ENCODE measurements around the gene C10orf90.

The C10orf90 gene

DNA sequence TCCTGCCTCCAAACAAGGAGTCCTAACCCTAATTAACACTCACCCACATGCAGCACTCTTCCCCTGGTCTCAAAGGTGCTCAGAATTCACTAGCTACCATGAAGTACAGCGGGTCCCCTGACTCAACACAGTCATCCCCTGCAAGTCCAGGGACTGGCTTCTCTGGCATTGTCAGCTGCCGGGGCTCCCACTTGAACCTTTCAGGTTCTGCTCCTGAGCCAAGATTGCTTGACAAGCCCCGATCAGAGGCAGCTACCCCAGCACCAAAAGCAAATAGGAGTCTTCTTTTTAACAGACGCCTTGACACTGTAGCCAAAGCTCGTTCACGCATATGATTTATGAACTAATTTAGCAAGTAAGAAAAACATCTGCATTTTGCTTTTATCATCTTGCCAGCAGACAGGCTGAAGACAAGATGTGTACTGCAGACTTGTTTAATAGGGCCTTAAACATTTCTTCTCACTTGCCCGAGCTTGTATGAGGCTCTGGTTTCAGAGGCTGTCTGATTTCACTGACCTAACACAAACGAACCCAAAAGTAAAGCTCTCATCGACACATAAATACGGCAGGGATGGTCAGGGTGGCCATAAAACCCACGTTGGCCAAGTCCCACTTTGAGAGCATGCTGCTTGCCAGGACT is 214.6 kb downstream of the C10orf90 start:
- no peak for DNase-seq

DNA sequence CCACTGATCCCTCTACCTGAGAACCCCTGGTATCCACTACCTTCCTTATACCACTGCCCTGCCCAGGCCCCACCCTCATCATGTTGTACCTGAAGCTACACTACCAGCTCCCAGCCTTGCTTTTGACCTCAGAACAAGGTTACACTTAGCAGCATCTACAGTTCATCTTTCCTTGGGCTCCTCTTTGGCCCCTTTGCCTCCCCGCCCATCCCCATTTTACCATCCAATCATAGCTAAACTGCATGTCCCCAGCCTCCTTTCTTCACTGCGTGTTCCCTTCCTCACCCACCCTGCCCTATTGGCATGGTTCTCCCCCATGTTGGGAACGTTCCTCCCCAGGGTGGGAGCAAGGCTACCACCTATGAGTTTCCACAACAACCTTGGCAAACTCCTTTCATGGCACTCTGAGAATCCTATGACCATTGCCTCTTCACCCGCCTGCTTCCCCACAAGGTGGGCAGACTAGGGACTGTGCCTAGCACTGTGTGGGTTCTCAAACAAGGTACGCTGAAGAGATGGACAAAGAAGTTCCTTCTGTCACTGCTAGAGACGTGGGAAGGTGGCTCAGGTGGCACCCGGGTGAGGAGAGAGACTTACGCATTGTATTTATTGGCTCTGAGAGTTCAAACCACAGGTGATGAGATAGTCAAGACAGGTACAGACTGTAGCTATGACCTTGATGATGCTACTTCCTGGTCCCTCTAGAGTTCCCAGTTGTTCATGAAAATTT is 215.3 kb downstream of the C10orf90 start:
- DNase-seq: no peak

DNA sequence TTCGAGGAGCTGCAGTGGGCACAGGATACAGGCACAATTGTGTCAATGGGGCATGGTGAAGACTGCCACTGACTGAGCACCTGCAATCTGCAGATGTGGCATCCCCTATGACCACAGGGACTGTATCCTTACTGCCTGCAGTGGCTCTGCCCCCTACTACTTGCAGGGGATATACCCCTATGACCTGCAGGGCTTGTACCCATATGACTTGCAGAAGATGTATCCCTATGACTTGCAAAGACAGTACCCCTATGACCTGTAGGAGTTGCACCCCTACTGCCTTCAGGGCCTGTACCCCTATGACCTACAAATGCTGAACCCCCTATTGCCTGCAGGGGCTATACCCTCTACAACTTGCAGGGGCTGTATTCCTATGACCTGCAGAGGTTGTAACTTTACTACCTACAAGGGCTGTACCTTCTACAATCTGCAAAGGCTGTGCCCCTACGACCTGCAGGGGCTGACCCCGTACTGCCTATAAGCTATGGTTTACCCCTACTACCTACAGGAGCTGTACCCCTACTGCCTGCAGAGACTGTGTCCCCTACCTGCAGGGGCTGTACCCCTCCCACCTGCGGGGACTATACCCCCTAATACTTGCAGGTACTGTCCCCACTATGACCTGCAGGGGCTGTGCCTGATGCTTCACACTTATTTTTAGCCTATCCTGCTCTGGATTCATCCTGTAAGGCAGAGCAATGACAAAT is 216.3 kb downstream of the C10orf90 start:
- DNase-seq: no peak

DNA sequence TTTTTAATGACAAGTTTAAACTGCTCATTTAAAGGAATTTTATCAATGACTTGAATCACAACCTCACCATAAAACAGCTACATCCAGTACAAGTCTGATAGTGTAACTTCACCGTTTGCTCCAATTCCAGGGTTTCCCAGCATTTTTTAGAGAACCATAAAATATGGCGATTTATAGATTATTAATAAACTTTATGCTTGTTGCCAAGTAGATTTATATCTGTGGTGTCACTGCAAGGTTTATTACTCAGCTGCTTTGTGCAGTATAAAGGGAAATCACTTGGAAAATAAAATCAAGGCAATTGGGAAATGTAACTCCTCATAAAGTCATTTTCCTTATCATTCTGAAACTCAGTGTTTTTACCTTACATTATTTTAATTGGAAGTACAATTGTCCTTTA is 218.2 kb downstream of the C10orf90 start:
- DNase-seq: no peak

DNA sequence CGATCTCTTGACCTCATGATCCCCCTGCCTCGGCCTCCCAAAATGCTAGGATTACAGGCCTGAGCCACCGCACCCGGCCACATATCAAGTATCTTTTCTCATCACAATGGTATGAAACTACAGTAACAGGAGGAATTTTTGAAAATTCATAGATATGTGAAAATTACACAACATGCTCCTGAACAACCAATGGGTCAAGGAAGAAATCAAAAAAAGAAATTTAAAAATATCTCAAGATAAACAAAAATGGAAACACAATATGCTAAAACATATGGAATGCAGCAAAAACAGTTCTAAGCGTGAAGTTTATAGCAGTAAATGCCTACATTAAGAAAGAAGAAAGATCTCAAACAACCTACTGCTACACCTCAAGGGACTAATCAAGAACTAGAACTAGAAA is 222.4 kb downstream of the C10orf90 start:
- no peak for DNase-seq

DNA sequence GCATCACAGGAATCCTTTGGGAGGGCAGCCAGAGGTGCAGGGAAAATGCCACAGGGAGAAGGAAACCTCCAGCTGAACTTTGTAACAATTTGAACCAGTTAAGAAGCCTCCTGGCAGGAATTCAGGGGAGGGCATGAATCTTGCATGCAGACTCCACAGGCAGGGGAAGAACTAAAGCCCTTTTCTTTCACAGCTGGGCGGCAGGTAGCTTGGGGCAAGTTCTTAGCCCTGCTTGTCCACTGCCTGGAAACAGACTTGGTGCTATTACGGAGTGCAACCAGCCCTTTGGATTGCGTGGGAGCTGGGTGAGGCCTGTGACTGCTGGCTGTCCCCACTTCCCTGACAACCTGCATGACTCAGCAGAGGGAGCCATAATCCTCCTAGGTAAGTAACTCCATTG is 230.6 kb downstream of the C10orf90 start:
- no peak for DNase-seq

DNA sequence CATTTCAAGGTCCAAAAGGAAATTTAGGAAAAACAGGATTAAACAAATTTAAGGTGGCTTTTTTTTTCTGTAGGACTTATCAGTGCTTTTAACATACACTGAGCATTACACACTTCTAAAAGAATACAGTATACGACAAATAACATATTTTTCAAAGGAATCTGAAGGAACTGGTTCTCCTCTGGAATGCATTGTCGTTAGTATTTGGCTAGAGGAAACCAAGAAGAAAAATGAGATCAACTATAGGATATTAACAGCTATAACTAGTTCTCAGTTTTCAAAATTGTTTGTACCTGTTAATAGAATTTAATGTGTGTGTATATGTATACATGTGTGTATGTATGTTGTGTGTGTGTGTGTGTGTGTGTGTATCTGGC is 232.1 kb downstream of the C10orf90 start:
- no peak for DNase-seq

DNA sequence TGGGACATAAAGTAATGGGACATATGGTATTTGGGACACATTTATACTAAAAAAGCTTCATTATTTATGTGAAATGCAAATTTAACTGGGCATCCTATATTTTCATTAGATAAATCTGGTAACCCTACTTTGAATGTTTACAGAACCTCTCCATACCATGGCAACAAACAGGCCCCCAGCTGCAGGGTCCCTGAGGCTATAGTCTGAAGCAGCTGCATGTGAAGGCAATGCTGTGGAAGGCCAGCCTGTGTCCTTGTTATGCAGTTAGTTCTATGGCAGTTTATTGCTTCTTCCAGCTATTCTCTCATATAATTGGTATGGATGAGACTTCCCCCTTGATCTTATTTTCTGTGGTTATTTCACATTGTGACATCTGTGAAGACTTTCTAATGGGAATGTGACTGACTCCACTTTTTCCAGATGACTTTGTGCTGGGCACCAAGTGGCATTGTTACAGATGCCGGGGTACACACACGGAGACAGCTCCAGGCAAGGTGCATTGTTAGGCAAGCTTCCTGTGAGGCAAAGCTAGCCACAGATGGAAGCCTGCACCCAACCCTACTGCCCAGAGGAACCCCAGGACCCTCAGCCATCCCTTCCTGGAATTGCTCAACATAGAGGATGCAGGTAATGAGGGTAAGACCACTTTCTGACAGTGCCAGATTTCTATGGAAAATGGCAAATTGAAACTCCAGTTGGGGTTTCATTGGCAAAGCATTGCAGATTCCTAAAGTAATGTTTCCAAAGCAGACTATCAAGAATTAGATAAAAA is 232.7 kb downstream of the C10orf90 start:
- DNase-seq: no peak

DNA sequence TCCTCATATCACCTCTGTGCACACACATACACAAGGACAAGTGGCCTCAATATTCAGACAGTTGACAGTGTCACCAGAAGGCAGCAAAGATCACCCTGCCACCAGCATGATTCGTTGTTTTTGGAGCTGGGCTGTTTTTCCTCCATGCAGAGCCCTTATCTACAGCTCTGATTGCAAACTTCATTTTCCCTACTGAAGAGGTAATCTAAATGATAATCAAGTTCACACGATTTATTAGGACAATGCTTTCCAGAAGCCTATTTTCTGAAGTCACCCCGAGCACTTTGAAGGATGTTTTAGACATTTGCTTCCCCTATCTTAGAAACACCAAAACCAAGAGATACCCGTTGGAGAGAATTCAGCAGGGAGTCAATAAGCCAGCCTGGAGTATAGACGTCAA is 236.3 kb downstream of the C10orf90 start:
- DNase-seq: no peak

DNA sequence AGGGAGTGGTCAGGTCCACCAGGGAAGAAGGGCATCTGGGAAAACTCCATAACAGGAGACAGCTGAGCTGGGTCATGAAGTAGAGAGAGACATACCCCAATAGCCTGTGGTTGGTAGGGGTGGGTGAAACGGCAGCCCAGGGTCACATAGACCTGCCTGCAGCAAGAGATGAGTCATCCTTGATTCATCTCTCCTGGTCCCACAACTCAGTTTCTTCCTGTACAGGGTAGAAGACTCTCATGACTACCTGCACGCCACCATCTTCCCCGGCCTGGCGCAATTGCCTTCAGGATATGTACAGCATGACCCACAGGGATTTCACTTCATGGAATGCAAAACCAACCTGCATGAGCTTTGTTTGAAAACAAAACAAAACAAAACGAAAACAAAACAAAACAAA is 237.1 kb downstream of the C10orf90 start:
- no peak for DNase-seq

DNA sequence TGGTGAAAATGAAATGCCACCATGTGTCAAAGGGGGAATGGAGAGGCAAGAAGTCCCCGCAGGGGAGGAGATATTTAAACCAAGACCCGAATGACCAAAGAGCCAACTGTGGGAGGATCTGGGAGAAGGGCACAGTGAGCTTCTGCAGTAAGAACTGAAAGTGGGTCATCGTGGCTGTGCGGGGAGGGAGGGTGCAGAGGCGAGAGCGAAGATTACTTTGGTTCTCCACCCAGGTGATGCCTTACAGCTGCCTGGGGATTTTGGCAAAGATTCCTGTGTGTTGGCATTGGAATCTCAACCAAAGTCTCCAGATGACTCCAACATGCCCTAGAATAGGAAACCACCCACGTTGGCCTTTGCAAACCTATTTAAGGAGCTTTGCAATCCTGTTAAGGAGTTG is 238.0 kb downstream of the C10orf90 start:
- no peak for DNase-seq

DNA sequence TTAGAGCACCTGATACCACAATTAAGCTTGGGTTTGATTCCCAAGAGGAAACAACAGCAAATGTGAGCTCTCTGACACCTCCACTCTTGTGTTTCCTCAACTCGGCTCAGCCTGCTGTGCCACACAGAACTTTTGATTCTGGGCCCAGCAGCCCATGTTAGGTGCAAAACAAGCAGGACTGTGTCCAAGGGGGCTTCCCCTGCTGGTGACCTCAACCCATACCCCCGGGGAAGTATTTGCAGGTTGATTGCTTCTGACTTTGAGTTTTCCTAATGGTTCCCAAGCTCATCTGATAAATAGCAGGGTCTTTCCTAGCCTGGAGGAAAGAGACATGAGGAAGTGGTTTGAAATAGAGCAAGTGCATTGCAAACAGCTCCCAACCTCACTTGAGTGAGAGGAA is 238.7 kb downstream of the C10orf90 start:
- no peak for DNase-seq

DNA sequence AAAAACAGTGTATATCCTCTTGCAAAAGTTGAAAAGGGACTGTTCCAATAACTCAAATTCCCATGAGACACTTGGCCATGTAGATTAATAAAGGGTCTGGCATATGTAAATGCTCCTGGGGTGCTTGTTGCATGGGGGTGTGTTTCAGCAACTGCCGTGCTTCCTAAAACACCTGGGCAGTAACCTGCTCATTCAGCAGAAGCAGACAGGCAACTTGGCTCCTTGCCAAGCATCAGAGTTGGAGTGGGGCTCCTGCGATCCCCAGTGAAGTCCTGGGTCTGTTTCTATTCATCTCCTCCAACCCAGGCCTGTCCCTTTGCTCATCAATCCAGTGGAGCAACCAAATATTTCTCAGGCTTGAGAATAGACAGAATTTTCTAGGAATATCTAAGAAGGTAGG is 240.0 kb downstream of the C10orf90 start:
- DNase-seq: no peak

DNA sequence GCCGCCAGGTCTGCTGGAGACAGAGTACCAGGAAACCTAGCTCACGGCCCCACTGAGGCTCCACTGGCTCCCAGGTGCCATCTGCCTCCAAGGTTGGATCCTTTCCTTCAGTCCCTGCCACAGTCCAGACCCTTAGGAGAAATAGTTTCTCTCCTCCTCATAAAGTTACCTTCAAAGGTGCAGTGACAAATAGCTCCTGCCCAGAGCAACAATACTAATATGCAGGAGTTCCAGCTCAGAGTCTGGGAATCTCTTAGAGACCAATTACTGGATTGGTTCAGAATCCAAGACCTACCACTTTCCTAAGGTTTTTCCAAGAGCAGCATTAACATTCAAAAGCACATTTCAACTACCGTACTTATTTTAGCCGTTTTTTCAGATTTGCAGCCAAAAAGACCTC is 241.2 kb downstream of the C10orf90 start:
- DNase-seq: no peak

DNA sequence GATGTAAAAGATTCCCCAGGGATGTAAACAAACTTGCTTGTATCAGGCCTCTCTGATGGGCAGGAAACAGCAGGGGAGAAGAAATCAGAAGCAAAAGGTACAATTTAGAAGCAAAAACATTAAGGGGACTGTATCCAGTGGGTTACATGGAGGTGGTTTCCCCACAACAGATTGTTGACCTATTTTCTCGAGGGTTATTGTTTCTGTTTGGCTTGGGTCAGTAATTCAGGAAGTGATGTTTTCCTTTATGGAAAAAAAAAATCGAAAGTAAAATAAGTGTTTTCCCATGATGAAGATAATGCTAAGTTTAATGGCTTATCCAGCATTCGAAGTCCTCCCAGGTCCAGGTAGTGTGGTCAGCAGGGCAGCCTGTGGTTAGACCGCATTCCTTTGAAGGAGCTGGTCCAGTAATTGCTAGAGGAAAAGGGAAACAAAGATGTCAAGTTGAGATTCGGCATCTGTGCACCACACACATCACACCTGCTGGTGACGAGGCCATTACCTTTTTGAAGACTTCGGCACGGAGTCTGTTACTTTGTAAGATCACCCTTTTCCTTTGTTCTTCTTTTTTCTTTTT is 244.9 kb downstream of the C10orf90 start:
- no peak for DNase-seq

DNA sequence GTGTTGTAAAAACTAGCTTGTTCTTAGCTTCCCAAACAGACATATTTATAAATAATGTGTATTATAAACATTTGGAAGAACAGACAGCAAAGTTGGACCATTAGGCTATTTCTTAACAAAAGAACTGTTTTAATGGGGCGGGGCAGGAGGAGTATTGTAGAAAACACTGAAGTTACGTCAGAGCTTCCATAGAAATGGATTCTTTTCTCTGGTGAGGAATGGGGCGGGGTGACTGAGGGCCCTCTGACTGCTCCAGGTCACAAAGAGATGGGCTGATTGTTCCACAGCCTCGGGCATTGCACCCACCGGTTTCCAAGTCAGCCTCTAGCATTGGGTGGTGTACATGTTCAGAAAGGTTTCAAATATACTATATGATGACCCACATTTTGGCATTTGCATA is 245.5 kb downstream of the C10orf90 start:
- DNase-seq: no peak

DNA sequence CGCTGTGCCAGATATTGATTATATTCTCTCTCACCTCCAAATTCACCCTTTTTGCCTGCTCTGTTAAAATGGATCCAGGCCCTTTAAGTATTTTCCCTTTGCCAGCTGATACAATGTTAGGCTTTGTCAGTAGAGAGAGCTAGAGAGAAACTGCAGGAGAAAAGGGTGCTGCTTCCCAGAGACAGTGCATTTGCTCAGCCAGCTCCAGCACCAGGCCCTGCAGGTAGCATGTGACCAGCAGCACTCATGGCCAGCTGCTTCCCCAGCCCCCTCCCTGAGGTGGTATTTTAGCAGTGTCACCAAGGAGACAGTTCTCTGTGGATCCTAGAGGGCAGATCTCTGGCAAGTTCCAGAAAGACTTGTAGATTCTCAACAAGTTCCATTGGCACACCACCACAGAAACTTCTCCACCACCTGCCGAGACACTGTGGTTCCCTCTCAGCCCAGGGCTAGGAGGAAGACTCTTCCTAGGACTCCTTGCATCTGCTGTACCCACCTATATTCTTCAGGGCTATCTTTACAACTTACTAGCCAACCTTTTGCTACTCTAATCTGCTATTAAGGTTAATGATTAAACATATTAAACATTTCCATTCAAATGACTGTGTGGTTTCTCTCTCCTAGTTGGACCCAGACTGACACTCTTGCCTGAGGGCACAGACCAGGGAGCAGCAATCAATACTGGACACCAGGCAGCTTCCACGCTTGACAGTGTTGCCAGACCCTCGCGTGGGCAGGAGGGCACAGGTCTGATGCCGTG is 246.6 kb downstream of the C10orf90 start:
- no peak for DNase-seq

DNA sequence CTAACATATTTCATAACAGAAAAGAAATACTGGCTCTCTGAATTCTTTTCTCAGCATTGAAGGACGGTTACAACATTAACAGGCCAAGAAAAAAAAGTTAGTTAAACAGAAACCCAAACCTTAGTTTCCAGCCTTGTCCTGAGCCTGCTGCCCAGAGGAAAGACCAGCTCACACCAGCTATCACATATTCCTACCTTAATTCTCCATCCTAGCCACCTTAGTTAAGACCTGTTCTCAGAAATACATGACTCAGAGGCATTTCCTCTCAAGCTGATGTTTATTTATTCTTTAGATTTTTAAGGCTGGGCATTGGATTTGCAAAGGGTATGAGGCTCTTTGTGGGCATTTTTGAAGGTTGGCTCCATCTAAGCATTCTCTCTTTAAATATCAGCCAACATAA is 247.9 kb downstream of the C10orf90 start:
- no peak for DNase-seq

DNA sequence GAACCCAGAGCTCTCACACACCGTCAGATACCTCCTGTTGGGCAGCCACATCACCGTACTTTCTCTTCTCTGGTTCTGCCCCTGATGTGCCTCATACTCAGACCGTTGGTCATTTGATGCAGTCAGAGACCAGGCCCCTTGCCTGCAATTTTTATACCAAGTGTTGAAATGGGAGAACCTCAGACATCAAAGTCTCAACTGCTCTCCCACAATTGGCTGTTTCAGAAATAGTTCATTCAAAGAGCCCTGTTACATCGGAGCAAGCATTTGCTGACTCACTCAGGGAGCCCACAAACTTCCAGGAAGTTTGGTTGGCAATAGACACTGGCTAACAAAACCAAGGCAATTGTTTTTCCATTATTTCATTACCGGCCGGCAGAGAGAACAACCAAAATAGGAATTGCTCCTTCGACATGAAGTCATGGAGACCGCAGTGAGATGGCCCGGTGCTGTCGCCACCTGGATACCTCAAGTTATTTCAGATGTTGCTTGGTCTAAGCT is 248.7 kb downstream of the C10orf90 start:
- no peak for DNase-seq

DNA sequence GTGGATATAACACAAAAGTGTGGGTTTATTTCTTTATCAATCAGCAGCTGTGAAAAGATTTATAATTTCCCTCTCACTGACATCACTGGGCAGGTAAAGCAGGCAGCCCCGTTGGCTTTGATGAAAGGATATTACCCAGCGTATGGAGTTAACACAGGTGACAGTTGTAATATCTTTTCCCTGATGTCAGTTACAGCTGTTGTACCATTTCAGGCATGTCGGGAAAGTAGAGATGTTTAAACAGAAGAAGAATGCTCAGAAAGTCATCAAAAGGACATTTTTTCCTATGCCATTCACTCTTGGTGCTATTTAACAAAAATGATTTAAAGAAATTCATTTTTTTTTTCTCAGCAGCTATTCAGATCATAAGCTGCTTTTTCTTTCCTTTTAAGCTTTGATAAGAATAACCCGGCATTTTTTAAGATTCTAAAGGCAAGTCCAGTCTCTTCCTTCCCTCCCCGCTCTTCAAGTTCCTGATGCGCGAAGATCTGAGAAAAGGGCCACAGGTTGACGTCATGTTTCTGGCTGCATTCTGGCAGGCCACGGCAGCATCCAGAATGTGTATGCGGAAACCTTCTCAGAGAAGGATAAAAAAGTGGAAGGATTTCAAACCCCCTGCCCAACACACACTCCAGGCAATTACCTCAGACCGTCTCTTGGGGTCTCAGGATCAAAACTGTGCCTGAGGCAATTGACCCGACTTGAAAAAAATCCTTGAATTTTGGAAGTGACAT is 249.8 kb downstream of the C10orf90 start:
- DNase-seq: no peak

DNA sequence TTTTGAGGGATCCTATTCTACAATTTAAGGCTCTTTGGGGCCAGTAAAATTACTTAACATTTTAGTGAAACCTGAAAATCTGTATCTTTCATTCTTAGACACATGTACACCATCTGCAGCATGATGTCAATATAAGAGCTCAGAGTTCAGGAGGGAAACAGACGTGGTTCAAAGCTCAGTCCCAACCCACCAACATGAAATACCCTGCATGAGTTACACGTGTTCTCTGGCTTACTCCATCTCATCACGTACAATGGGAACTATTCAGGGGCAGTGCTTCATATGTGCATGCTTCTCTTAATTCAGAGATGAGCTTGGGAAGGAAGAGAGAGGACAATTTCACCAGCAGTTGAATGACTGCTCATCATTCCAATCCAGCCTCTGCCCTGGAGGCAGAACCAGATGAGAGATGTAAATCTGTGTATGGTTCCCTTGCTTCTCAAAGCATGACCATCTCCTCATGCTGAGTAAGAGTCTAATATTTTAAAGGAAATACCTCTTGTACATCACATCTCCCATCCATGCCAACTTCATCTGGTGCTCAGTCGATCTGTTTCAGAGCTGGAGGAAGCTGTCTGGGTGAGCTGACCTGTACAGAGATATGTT is 253.2 kb downstream of the C10orf90 start:
- no peak for DNase-seq
